Pancreas (tissue), 10 donors: ENCODE measurements around the gene WDTC1. TPM values are rescaled to one million over a fixed set of nuclear protein-coding genes. Genes with fewer than 3 reads are reported as not detected.

ENCODE experiments used
- ATAC-seq, 4 donors: fragments of 200-7000 bp; cut with Tn5 transposase; one replicate each; pipeline versions ENCODE4 v1.8.0 to v1.9.1; 2020; ENCODE audit warnings: mild to moderate bottlenecking in 4 of 4, moderate library complexity in 4 of 4
- DNase-seq, 6 donors: peaks; one replicate each; pipeline ENCODE4 v3.0.0-alpha.2; 2020
- FAIRE-seq: peaks from 2 replicates; lab custom pipeline; 2012; peaks lifted over from hg19 to GRCh38; lab: Jason Lieb, UNC
- H3K27ac ChIP-seq, 4 donors: fragments of 200-600 bp; sonication (generic); 1 replicate in 3 of 4; 2 replicates in 1 of 4; pipeline versions ENCODE4 v1.5.0 to v1.8.0; 2020
- H3K27me3 ChIP-seq, 4 donors: fragments of 200-600 bp; one replicate each; pipeline ENCODE4 v1.8.0; 2021
- H3K36me3 ChIP-seq, 3 donors: fragments of 200-600 bp; sonication (generic) in 1 of 3; one replicate each; pipeline versions ENCODE4 v1.5.0 to v1.8.0; 2020 to 2021
- H3K4me1 ChIP-seq, 3 donors: fragments of 200-600 bp; one replicate each; pipeline ENCODE4 v1.8.0; 2021
- H3K4me3 ChIP-seq, 4 donors: fragments of 200-600 bp; sonication (generic) in 2 of 4; one replicate each; pipeline versions ENCODE4 v1.5.0 to v1.8.0; 2020 to 2021
- H3K9me3 ChIP-seq, 4 donors: fragments of 200-600 bp; one replicate each; pipeline ENCODE4 v1.8.0; 2021
- CTCF ChIP-seq, 4 donors: fragments of 200-600 bp; sonication (generic) in 3 of 4; IDR thresholded peaks; one replicate each; pipeline versions ENCODE4 v1.5.0 to v1.8.0; 2021; ENCODE audit warnings: antibody characterized with exemption in 4 of 4
- WGBS, 2 donors: extraction: QIAGEN DNeasy Blood & Tissue Kit; methylation state at CpG; one replicate each; pipeline ENCODE4 v1.1.7; 2013; 5-methylcytosine and 5-hydroxymethylcytosine counted together
- intact Hi-C, 3 donors: fragments of 100-400 bp; cut with DNase I; formaldehyde crosslinking; loops; one replicate each; pipeline versions ENCODE4 v1.11.1 to v1.14.2; 2022
- polyA plus RNA-seq, 2 donors: library from polyadenylated mRNA; stranded (reverse); fragments of 200-250 nt; gene quantifications; one replicate each; pipeline ENCODE4 v1.2.3, GENCODE V29; 2013
- total RNA-seq, 6 donors: library from RNA; stranded (reverse); fragmentation: NEBNext Ultra II Directional in 4 of 6; extraction: Animal tissue kit (Norgen Biotek cat#: 25700) in 4 of 6; gene quantifications; one replicate each; pipeline versions ENCODE4 v1.2.1 to v1.2.4, GENCODE V29; 2021 to 2023
- donor health status: healthy with polysubstance abuse.
- donor health status: DM: no; HTN: no; CAD: no; lungs with moderate emphysema.
- donor health status: DM: no; HTN: no; CAD: no.
- donor health status: control.
- donor health status: control.
- donor health status: Bipolar disorder and iron deficiency.
- donor health status: DM: yes; HTN: yes; CAD: no.
- donor health status: DM: no; HTN: no; CAD: no.
- donor health status: DM: no; HTN: no; CAD: no.
- donor health status: DM: yes; HTN: yes; CAD: no.

The WDTC1 gene
- total and polyA plus RNA-seq, 8 donors, result 12.2 to 33.2 (median 18.2) TPM

GRCh38 chr1:27357281-27358037, 123.0 kb downstream of the WDTC1 start:
- DNase-seq, result peak; percentile 72 to 94 (median 84)
- intact Hi-C loops, result loop anchor here in 1 of 3 donors (5.0 kb wide), 1 partner anchor 35 kb away; the partner anchor contains the start of gene GPR3
- H3K27ac ChIP-seq, result no peak overlapping the region
- WGBS, 2 donors, result 11 to 13% methylated on average over 40 of the region's 40 CpGs
- no peak for FAIRE-seq
- no peaks in the 10 kb centered on the region for H3K27me3 ChIP-seq
- peaks cover 0 to 4% (median 0%) of the 10 kb centered on the region in 3 donors for H3K4me1 ChIP-seq
- peak; percentile 99 to 100 (median 100) for TF ChIP-seq CTCF (IDR thresholded peaks at IDR 0.05)
- ATAC-seq, result peak; percentile 86 to 93 (median 90)
- H3K4me3 ChIP-seq, result peak overlapping the region in 3 of 4 donors; percentile 18 to 38 (median 38)
- H3K9me3 ChIP-seq, result no peaks in the 10 kb centered on the region
- no peaks in the 10 kb centered on the region for H3K36me3 ChIP-seq

Other genes with a start within 250 kb of the WDTC1 start
- 10 to 100 TPM; 10.4 to 36.8 (median 18.4) TPM for gene TRNP1, start 240.9 kb upstream of the WDTC1 start, total RNA-seq
- gene TRNP1, start 240.9 kb upstream of the WDTC1 start, polyA plus RNA-seq, result 10 to 100 TPM; 42.1 to 48.2 TPM
- gene TENT5B, start 221.8 kb upstream of the WDTC1 start, total RNA-seq, result 1 to 10 TPM in 1 of 6 donors, under 1 TPM in 5; 0.08 to 2.0 (median 0.61) TPM
- 1 to 10 TPM; 1.3 to 3.3 TPM for gene TENT5B, start 221.8 kb upstream of the WDTC1 start, polyA plus RNA-seq
- gene SLC9A1, start 79.5 kb upstream of the WDTC1 start, total RNA-seq, result 10 to 100 TPM in 4 of 6 donors, 1 to 10 TPM in 2; 8.3 to 20.6 (median 11.1) TPM
- 10 to 100 TPM in 1 of 2 donors, 1 to 10 TPM in 1; 9.8 to 15.0 TPM for gene SLC9A1, start 79.5 kb upstream of the WDTC1 start, polyA plus RNA-seq
- 10 to 100 TPM; 11.9 to 22.1 (median 14.4) TPM for gene TMEM222, start 87.5 kb downstream of the WDTC1 start, total RNA-seq
- gene TMEM222, start 87.5 kb downstream of the WDTC1 start, polyA plus RNA-seq, result 10 to 100 TPM; 27.7 to 37.0 TPM
- gene SYTL1, start 107.4 kb downstream of the WDTC1 start, total RNA-seq, result 100 to 1,000 TPM in 4 of 6 donors, 10 to 100 TPM in 2; 45.8 to 128 (median 104) TPM
- gene SYTL1, start 107.4 kb downstream of the WDTC1 start, polyA plus RNA-seq, result 100 to 1,000 TPM; 207 to 254 TPM
- 10 to 100 TPM in 3 of 6 donors, 1 to 10 TPM in 3; 4.7 to 18.7 (median 9.8) TPM for gene MAP3K6, start 132.3 kb downstream of the WDTC1 start, total RNA-seq
- 10 to 100 TPM; 51.2 to 65.7 TPM for gene MAP3K6, start 132.3 kb downstream of the WDTC1 start, polyA plus RNA-seq
- gene FCN3, start 140.2 kb downstream of the WDTC1 start, total RNA-seq, result 1 to 10 TPM in 5 of 6 donors, under 1 TPM in 1; 0.39 to 8.5 (median 2.2) TPM
- gene FCN3, start 140.2 kb downstream of the WDTC1 start, polyA plus RNA-seq, result 10 to 100 TPM; 16.9 to 19.7 TPM
- under 1 TPM in 4 of 6 donors, not detected in 2; 0.19 to 0.66 (median 0.44) TPM for gene CD164L2, start 148.7 kb downstream of the WDTC1 start, total RNA-seq
- gene CD164L2, start 148.7 kb downstream of the WDTC1 start, polyA plus RNA-seq, result under 1 TPM; 0.54 to 0.76 TPM
- gene GPR3, start 158.0 kb downstream of the WDTC1 start, total RNA-seq, result under 1 TPM in 3 of 6 donors, not detected in 3; 0.09 to 0.28 (median 0.21) TPM
- under 1 TPM; 0.30 to 0.52 TPM for gene GPR3, start 158.0 kb downstream of the WDTC1 start, polyA plus RNA-seq